Measurements from ENCODE around the gene PIH1D1. TPM values are rescaled to one million over a fixed set of nuclear protein-coding genes. Genes with fewer than 3 reads are reported as not detected.

Gene PIH1D1
- total RNA-seq, 1 donor from 2014 or later: 130 TPM

DNA sequence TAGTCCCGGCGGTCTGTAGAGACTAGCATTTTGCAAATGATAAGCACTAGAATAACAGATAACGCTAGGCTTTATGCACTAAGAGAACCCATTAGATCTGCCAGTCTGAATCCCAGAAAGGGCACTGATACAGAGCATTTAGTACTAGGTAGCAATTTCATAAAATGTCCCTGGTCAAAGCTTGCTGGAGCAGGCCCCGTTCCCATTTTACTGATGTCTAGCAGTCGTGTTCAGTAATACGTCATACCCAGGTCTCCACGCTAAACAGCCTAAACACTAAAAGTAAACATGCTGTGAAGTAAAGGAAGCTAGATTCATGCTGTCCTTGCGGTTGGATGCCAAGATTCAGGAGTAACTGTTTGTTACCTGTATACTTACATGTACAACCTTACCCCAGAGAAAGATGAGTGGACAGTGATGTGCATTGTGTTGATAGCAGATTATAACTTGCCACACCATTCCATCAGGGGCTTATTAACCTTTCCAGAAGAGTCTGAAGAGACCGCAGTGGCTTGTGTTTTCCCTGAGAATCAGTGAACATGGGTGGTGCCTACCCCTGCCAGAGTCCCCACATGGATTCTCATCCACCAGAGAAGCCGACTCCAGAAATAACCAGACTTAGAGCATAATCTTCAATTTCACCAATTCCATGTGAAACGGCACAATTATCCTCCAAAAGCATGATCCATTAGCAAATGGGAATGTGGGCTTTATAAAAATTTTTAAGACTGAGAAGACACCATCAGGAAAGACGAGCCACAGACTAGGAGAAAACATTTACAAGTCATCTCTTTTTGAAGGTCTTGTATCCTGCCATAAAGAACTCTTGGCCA is 41.2 kb upstream of the PIH1D1 start:
- no peak for TF ChIP-seq CTCF (conservative IDR thresholded peaks at IDR 0.05; ENCODE audit: low read depth, low read length)
- no peak for DNase-seq (ENCODE audit: low read depth)
- H3K4me3 ChIP-seq (ENCODE audit: low read depth, low read length): no peak overlapping the region

DNA sequence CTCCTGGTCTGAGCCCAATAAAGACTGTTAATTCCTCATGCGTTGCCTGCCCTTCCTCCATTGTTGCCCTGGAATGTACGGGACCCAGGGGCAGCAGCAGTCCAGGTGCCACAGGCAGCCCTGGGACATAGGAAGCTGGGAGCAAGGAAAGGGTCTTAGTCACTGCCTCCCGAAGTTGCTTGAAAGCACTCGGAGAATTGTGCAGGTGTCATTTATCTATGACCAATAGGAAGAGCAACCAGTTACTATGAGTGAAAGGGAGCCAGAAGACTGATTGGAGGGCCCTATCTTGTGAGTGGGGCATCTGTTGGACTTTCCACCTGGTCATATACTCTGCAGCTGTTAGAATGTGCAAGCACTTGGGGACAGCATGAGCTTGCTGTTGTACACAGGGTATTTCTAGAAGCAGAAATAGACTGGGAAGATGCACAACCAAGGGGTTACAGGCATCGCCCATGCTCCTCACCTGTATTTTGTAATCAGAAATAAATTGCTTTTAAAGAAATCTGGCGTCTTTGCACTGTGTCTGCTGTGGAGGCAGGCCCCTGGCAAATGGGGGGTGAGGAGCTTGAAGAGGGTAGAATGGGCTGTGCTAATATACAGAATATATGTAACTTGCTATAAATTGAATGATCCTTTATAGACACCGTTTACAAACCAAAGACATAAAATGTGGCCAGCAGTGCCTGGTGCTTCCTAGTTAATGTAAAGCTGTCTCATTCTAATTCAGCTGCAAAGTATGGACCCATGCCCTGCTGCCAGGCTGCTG is 40.4 kb upstream of the PIH1D1 start:
- no peak for DNase-seq (ENCODE audit: low read depth)
- no peak overlapping the region for H3K4me3 ChIP-seq (ENCODE audit: low read depth, low read length)
- TF ChIP-seq CTCF (conservative IDR thresholded peaks at IDR 0.05; ENCODE audit: low read depth, low read length): no peak

GRCh38 chr19:49491030-49491803 is 39.6 kb upstream of the PIH1D1 start:
- DNase-seq (ENCODE audit: low read depth): no peak
- TF ChIP-seq CTCF (conservative IDR thresholded peaks at IDR 0.05; ENCODE audit: low read depth, low read length): no peak
- H3K4me3 ChIP-seq (ENCODE audit: low read depth, low read length): no peak overlapping the region

GRCh38 chr19:49490287-49491029 is 38.8 kb upstream of the PIH1D1 start:
- TF ChIP-seq CTCF (conservative IDR thresholded peaks at IDR 0.05; ENCODE audit: low read depth, low read length): no peak
- no peak for DNase-seq (ENCODE audit: low read depth)
- H3K4me3 ChIP-seq (ENCODE audit: low read depth, low read length): no peak overlapping the region

GRCh38 chr19:49489601-49490167 is 38.1 kb upstream of the PIH1D1 start:
- no peak for TF ChIP-seq CTCF (conservative IDR thresholded peaks at IDR 0.05; ENCODE audit: low read depth, low read length)
- DNase-seq (ENCODE audit: low read depth): no peak
- H3K4me3 ChIP-seq (ENCODE audit: low read depth, low read length): peak overlapping the region; percentile 67

All from epithelial cell of proximal tubule (primary cell).